ENCODE results near the gene ATG9B. TPM values are rescaled to one million over a fixed set of nuclear protein-coding genes. Genes with fewer than 3 reads are reported as not detected.

The ATG9B gene
- total and polyA plus RNA-seq, 9 of the 15 experiments (the other 6 are each of a cell fraction or from before 2014, with no cell fraction given), result 0.29 to 8.0 (median 2.1) TPM

GRCh38 chr7:151024435-151025056, at the start of gene ATG9B (continued):
- TF ChIP-seq BCLAF1 (IDR thresholded peaks at IDR 0.05; ENCODE audit: borderline replicate concordance in 1 of 2, control insufficient read depth in 1 of 2, low read depth in 2 of 2, low read length in 1 of 2) (no peak), JUND (IDR thresholded peaks at IDR 0.05; ENCODE audit: borderline replicate concordance, low read depth, low read length) (peak; percentile 51; the same call in 1 of the 2 replicates), JUND (tag; IDR thresholded peaks at IDR 0.05; ENCODE audit: borderline replicate concordance, low read depth, low read length) (no peak), CEBPZ (IDR thresholded peaks at IDR 0.05; ENCODE audit: borderline replicate concordance, low read depth, low read length) (no peak), SAFB2 (IDR thresholded peaks at IDR 0.05; ENCODE audit: borderline replicate concordance, low read depth, low read length, severe bottlenecking) (no peak), POLR2H (tag; IDR thresholded peaks at IDR 0.05; ENCODE audit: low read depth) (no peak), ASH1L (IDR thresholded peaks at IDR 0.05; ENCODE audit: borderline replicate concordance, low read depth, partially characterized antibody) (no peak), TCF3 (CRISPR knock-in tag; IDR thresholded peaks at IDR 0.05) (peak; percentile 34; the same call in 1 of the 2 replicates), ZNF76 (CRISPR knock-in tag; IDR thresholded peaks at IDR 0.05; ENCODE audit: borderline replicate concordance) (no peak), ZNF75A (CRISPR knock-in tag; IDR thresholded peaks at IDR 0.05) (no peak), DNMT1 (IDR thresholded peaks at IDR 0.05) (no peak), ZNF668 (CRISPR knock-in tag; IDR thresholded peaks at IDR 0.05) (no peak), HBP1 (CRISPR knock-in tag; IDR thresholded peaks at IDR 0.05) (no peak), RNF219 (CRISPR knock-in tag; IDR thresholded peaks at IDR 0.05) (no peak), ATF1 (CRISPR knock-in tag; IDR thresholded peaks at IDR 0.05) (no peak), ATF1 (tag; IDR thresholded peaks at IDR 0.05) (no peak), FOXA3 (CRISPR knock-in tag; conservative IDR thresholded peaks at IDR 0.05 in 1 of 2, IDR thresholded peaks at IDR 0.05 in 1 of 2) (no peak)
